HCT116 (cell line): Measurements from ENCODE around the gene CLSTN1. TPM values are rescaled to one million over a fixed set of nuclear protein-coding genes. Genes with fewer than 3 reads are reported as not detected.

Experiments used
- ATAC-seq: fragments of 200-7000 bp; cut with Tn5 transposase; 2 replicates; pipeline ENCODE4 v1.9.1; 2020; ENCODE audit warnings: mild to moderate bottlenecking, moderate library complexity
- BruUV-seq: library from RNA; stranded (reverse); fragments of 400-500 nt; replicated peaks from 2 replicates; lab custom pipeline; 2021; lab: Mats Ljungman, UMichigan
- CTCF ChIA-PET: fragments of 300-600 bp; sonication (Branson Sonifier 250); formaldehyde crosslinking; loops from one replicate; lab custom pipeline; 2021; ENCODE audit warnings: antibody characterized with exemption; lab: Charles Lee
- POLR2A ChIA-PET: fragments of 300-600, 350-600 bp; sonication (Branson Sonifier 250); formaldehyde crosslinking; loops from one replicate; lab custom pipeline; 2021; ENCODE audit warnings: antibody characterized with exemption; lab: Charles Lee
- RAD21 ChIA-PET, 2 experiments: fragments of 300-600 bp; sonication (Branson Sonifier 250); formaldehyde crosslinking; loops; one replicate each; lab custom pipeline; 2023; ENCODE audit warnings: low total read pairs in 2 of 2; ENCODE audit not compliant: uncharacterized antibody in 2 of 2, unreplicated experiment in 2 of 2, low non-redundant PET in 1 of 2; lab: Charles Lee
- DNase-seq: peaks from one replicate; pipeline ENCODE4 v3.0.0-alpha.2; 2010; ENCODE audit warnings: low read depth, low spot score
- H2AFZ ChIP-seq: fragments of 200-600 bp; shearing (Covaris generic), sonication (generic); 2 replicates; pipeline ENCODE4 v1.6.1; 2017; ENCODE audit warnings: low read depth, mixed run types, mixed read lengths, antibody characterized with exemption, low read length; ENCODE audit not compliant: poor library complexity, severe bottlenecking
- H3K27ac ChIP-seq: 2 replicates; pipeline ENCODE4 v1.5.1; 2012; ENCODE audit warnings: low read depth, low read length
- H3K27me3 ChIP-seq: fragments of 200-600 bp; sonication (generic); 2 replicates; pipeline ENCODE4 v1.6.1; 2016; ENCODE audit warnings: mixed run types, low read length, mixed read lengths; ENCODE audit not compliant: insufficient read depth
- H3K36me3 ChIP-seq, 2 experiments: fragments of 200-500 bp in 1 of 2; fragments of 200-600 bp in 1 of 2; sonication (Bioruptor generic) in 1 of 2; sonication (generic) in 1 of 2; 2 replicates each; pipeline versions ENCODE4 v1.5.1 to v1.6.1; 2014 to 2016; ENCODE audit warnings: low read length in 2 of 2, inconsistent platforms in 1 of 2, mixed read lengths in 1 of 2, mixed run types in 1 of 2; ENCODE audit not compliant: insufficient read depth in 2 of 2, control insufficient read depth in 1 of 2
- H3K4me1 ChIP-seq, 2 experiments: fragments of 200-600 bp in 1 of 2; sonication (generic) in 1 of 2; 2 replicates each; pipeline versions ENCODE4 v1.5.1 to v1.6.1; 2012 to 2017; ENCODE audit warnings: low read length in 2 of 2, inconsistent platforms in 1 of 2, mild to moderate bottlenecking in 1 of 2, mixed read lengths in 1 of 2, mixed run types in 1 of 2, moderate library complexity in 1 of 2; ENCODE audit not compliant: insufficient read depth in 2 of 2, control insufficient read depth in 1 of 2
- H3K4me2 ChIP-seq: fragments of 200-600 bp; sonication (generic); 2 replicates; pipeline ENCODE4 v1.6.1; 2017; ENCODE audit warnings: mixed run types, low read length, mixed read lengths
- H3K4me3 ChIP-seq, 2 experiments: fragments of 200-600 bp in 1 of 2; sonication (generic) in 1 of 2; replicated peaks in 1 of 2; 2 replicates each; pipeline ENCODE4 v1.5.1; 2011 to 2016; ENCODE audit warnings: low read length in 2 of 2, control low read depth in 1 of 2, low read depth in 1 of 2, mild to moderate bottlenecking in 1 of 2, mixed read lengths in 1 of 2, mixed run types in 1 of 2
- H3K79me2 ChIP-seq: fragments of 200-600 bp; sonication (generic); 2 replicates; pipeline ENCODE4 v1.6.1; 2017; ENCODE audit warnings: mild to moderate bottlenecking, mixed run types, low read length, moderate library complexity, mixed read lengths; ENCODE audit not compliant: insufficient read depth
- H3K9ac ChIP-seq: fragments of 200-600 bp; sonication (generic); 2 replicates; pipeline ENCODE4 v1.6.1; 2016; ENCODE audit warnings: low read length, mixed read lengths
- H3K9me2 ChIP-seq: fragments of 200-600 bp; sonication (generic), shearing (Covaris generic); 2 replicates; pipeline ENCODE4 v1.6.1; 2017; ENCODE audit warnings: mixed run types, mild to moderate bottlenecking, moderate library complexity; ENCODE audit not compliant: insufficient read depth
- H3K9me3 ChIP-seq, 2 experiments: fragments of 200-500 bp in 1 of 2; fragments of 200-600 bp in 1 of 2; sonication (Bioruptor generic) in 1 of 2; sonication (generic) in 1 of 2; 2 replicates each; pipeline ENCODE4 v1.6.1; 2014 to 2017; ENCODE audit warnings: low read length in 2 of 2, mixed read lengths in 2 of 2, inconsistent platforms in 1 of 2, low read depth in 1 of 2, mild to moderate bottlenecking in 1 of 2, mixed run types in 1 of 2, moderate library complexity in 1 of 2; ENCODE audit not compliant: control insufficient read depth in 1 of 2, insufficient read depth in 1 of 2
- H4K20me1 ChIP-seq: fragments of 200-600 bp; sonication (generic), shearing (Covaris generic); 2 replicates; pipeline ENCODE4 v1.6.1; 2017; ENCODE audit warnings: mixed run types, mild to moderate bottlenecking, moderate library complexity; ENCODE audit not compliant: insufficient read depth
- CBX3 ChIP-seq: IDR thresholded peaks from 2 replicates; pipeline ENCODE4 v1.6.1; 2012; ENCODE audit warnings: low read depth
- CEBPB ChIP-seq: IDR thresholded peaks from 2 replicates; pipeline ENCODE4 v1.6.1; 2012; ENCODE audit warnings: low read depth
- EGR1 ChIP-seq: IDR thresholded peaks from 2 replicates; pipeline ENCODE4 v1.6.1; 2012; ENCODE audit warnings: low read depth
- ELF1 ChIP-seq: IDR thresholded peaks from 2 replicates; pipeline ENCODE4 v1.6.1; 2012; ENCODE audit warnings: low read depth, borderline replicate concordance
- EZH2 ChIP-seq: fragments of 200-600 bp; sonication (generic); IDR thresholded peaks from 2 replicates; pipeline ENCODE4 v1.6.1; 2017; ENCODE audit warnings: antibody characterized with exemption, mixed run types
- EZH2phosphoT487 ChIP-seq: fragments of 200-600 bp; IDR thresholded peaks from 2 replicates; pipeline ENCODE4 v1.6.1; 2018; ENCODE audit warnings: antibody characterized with exemption, borderline replicate concordance
- FOSL1 ChIP-seq: IDR thresholded peaks from 2 replicates; pipeline ENCODE4 v1.6.1; 2012; ENCODE audit warnings: low read depth
- JUND ChIP-seq: IDR thresholded peaks from 2 replicates; pipeline ENCODE4 v1.6.1; 2012
- POLR2A ChIP-seq: IDR thresholded peaks from 2 replicates; pipeline ENCODE4 v1.7.0; 2011; ENCODE audit warnings: borderline replicate concordance; ENCODE audit not compliant: insufficient read depth, insufficient read length; ENCODE audit errors: extremely low read depth
- POLR2AphosphoS5 ChIP-seq: IDR thresholded peaks from 2 replicates; pipeline ENCODE4 v1.6.1; 2011; ENCODE audit warnings: mild to moderate bottlenecking, low read depth, low read length, moderate library complexity
- RAD21 ChIP-seq: IDR thresholded peaks from 2 replicates; pipeline ENCODE4 v1.6.1; 2012; ENCODE audit warnings: low read depth, mild to moderate bottlenecking
- SIN3A ChIP-seq: IDR thresholded peaks from 2 replicates; pipeline ENCODE4 v1.6.1; 2012; ENCODE audit warnings: low read depth
- SP1 ChIP-seq: IDR thresholded peaks from 2 replicates; pipeline ENCODE4 v1.6.1; 2012; ENCODE audit warnings: low read depth
- YY1 ChIP-seq: IDR thresholded peaks from 2 replicates; pipeline ENCODE4 v1.6.1; 2011; ENCODE audit warnings: low read length, low read depth, moderate library complexity, mild to moderate bottlenecking; ENCODE audit not compliant: insufficient replicate concordance; ENCODE audit errors: extremely low read depth
- ZFX ChIP-seq: fragments of 450-650 bp; IDR thresholded peaks from 2 replicates; pipeline ENCODE4 v1.6.1; 2017
- ZNF274 ChIP-seq: fragments of 200-500 bp; sonication (Bioruptor generic); IDR thresholded peaks from 2 replicates; pipeline ENCODE4 v1.6.1; 2014; ENCODE audit warnings: mild to moderate bottlenecking, low read depth, low read length, inconsistent platforms
- intact Hi-C: fragments of 100-400 bp; cut with micrococcal nuclease; formaldehyde crosslinking; loops from 2 replicates; pipeline ENCODE4 v1.10.0; 2022
- total RNA-seq: library from RNA; stranded (reverse); gene quantifications from one replicate; pipeline ENCODE4 v1.2.1, GENCODE V29; 2021; ENCODE audit not compliant: unreplicated experiment
- TF ChIP-seq, protein P1 (sequence below): IDR thresholded peaks from 2 replicates; pipeline ENCODE4 v1.6.1; 2012
- TF ChIP-seq, protein P2 (sequence below): IDR thresholded peaks from 2 replicates; pipeline ENCODE4 v1.6.1; 2011; ENCODE audit warnings: mild to moderate bottlenecking, low read length, moderate library complexity; ENCODE audit not compliant: insufficient replicate concordance; ENCODE audit errors: extremely low read depth
- TF ChIP-seq, protein P3 (sequence below): IDR thresholded peaks from 2 replicates; pipeline ENCODE4 v1.6.1; 2012
- TF ChIP-seq, protein P4 (sequence below), 3 experiments: fragments of 200-600 bp in 1 of 3; sonication (generic) in 1 of 3; IDR thresholded peaks in 2 of 3; conservative IDR thresholded peaks in 1 of 3; 2 replicates each; pipeline ENCODE4 v1.5.1; 2012 to 2017; ENCODE audit warnings: low read depth in 2 of 3, low read length in 2 of 3, antibody characterized with exemption in 1 of 3, borderline replicate concordance in 1 of 3, control low read depth in 1 of 3, mild to moderate bottlenecking in 1 of 3, mixed read lengths in 1 of 3, mixed run types in 1 of 3, moderate library complexity in 1 of 3; ENCODE audit not compliant: insufficient read depth in 1 of 3

CLSTN1 gene
- total RNA-seq, 1 experiment from 2014 or later, result 113 TPM

DNA sequence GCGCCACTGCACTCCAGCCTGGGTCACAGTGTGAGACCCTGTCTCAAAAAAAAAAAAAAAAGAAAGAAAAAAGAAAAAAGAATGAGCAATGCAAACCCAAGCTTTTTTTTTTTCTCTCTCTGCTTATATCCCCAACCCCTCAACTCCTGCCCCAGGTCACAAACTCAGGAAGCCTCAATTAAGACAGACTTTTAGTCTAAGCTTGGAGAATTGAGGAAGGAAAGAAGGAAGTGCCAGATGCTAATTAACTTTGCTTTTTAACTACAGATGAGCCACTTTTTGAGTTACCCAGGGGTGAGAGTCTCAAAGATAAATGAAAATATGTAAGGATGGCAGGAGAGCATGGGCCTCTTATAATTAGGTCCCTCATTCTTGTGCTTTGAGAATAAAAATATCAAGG is 139.0 kb downstream of the CLSTN1 start:
- H3K4me1 ChIP-seq, result peaks cover 15 to 31% of the 10 kb centered on the region in 2 experiments
- POLR2A ChIA-PET, result no interaction called here

More for the DNA sequence above, 139.0 kb downstream of the CLSTN1 start:
- Histone ChIP-seq H4K20me1 (no peaks in the 10 kb centered on the region), H3K36me3 (no peaks in the 10 kb centered on the region), H3K27me3 (no peaks in the 10 kb centered on the region), H3K4me2 (no peak overlapping the region), H3K9me3 (no peaks in the 10 kb centered on the region), H3K9me2 (no peaks in the 10 kb centered on the region), H3K79me2 (no peaks in the 10 kb centered on the region), H3K27ac (no peak overlapping the region), H3K4me3 (no peak overlapping the region)
- no peak for ATAC-seq
- no TSS peak for BruUV-seq
- RAD21 ChIA-PET, result no interaction called here
- TF ChIP-seq YY1 (no peak), ZFX (no peak), EZH2phosphoT487 (no peak), SIN3A (no peak), SP1 (no peak), EGR1 (no peak), CBX3 (no peak), JUND (no peak), ELF1 (no peak), POLR2A (no peak), RAD21 (no peak), POLR2AphosphoS5 (no peak), FOSL1 (no peak), EZH2 (no peak), CEBPB (no peak), ZNF274 (no peak)
- TF ChIP-seq, protein P1, sequence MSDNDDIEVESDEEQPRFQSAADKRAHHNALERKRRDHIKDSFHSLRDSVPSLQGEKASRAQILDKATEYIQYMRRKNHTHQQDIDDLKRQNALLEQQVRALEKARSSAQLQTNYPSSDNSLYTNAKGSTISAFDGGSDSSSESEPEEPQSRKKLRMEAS, result no peak
- TF ChIP-seq, protein P2, sequence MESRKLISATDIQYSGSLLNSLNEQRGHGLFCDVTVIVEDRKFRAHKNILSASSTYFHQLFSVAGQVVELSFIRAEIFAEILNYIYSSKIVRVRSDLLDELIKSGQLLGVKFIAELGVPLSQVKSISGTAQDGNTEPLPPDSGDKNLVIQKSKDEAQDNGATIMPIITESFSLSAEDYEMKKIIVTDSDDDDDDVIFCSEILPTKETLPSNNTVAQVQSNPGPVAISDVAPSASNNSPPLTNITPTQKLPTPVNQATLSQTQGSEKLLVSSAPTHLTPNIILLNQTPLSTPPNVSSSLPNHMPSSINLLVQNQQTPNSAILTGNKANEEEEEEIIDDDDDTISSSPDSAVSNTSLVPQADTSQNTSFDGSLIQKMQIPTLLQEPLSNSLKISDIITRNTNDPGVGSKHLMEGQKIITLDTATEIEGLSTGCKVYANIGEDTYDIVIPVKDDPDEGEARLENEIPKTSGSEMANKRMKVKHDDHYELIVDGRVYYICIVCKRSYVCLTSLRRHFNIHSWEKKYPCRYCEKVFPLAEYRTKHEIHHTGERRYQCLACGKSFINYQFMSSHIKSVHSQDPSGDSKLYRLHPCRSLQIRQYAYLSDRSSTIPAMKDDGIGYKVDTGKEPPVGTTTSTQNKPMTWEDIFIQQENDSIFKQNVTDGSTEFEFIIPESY, result no peak
- TF ChIP-seq, protein P3, sequence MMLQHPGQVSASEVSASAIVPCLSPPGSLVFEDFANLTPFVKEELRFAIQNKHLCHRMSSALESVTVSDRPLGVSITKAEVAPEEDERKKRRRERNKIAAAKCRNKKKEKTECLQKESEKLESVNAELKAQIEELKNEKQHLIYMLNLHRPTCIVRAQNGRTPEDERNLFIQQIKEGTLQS, result no peak
- TF ChIP-seq, protein P4, sequence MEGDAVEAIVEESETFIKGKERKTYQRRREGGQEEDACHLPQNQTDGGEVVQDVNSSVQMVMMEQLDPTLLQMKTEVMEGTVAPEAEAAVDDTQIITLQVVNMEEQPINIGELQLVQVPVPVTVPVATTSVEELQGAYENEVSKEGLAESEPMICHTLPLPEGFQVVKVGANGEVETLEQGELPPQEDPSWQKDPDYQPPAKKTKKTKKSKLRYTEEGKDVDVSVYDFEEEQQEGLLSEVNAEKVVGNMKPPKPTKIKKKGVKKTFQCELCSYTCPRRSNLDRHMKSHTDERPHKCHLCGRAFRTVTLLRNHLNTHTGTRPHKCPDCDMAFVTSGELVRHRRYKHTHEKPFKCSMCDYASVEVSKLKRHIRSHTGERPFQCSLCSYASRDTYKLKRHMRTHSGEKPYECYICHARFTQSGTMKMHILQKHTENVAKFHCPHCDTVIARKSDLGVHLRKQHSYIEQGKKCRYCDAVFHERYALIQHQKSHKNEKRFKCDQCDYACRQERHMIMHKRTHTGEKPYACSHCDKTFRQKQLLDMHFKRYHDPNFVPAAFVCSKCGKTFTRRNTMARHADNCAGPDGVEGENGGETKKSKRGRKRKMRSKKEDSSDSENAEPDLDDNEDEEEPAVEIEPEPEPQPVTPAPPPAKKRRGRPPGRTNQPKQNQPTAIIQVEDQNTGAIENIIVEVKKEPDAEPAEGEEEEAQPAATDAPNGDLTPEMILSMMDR (IDR thresholded peaks at IDR 0.05 in 2 of 3, conservative IDR thresholded peaks at IDR 0.05 in 1 of 3; ENCODE audit: borderline replicate concordance in 1 of 3, insufficient read depth in 1 of 3, low read depth in 2 of 3, low read length in 2 of 3), result no peak
- TF ChIP-seq, all 23 proteins: peak for 0
- no peak for DNase-seq
- CTCF ChIA-PET, result no interaction called here
- Histone ChIP-seq H2AFZ (no peak overlapping the region), H3K9ac (no peak overlapping the region)
- intact Hi-C loops, result loop anchor here (5.0 kb wide), 1 partner anchor 58 kb away; no protein-coding TSS in a partner anchor
